Gastrocnemius medialis (tissue), 4 donors: Measurements from ENCODE around the gene GLRA1.

Experiments used
- CTCF ChIP-seq, 5 experiments: fragments of 450-650 bp in 3 of 5; fragments of 200-600 bp in 2 of 5; sonication (generic) in 2 of 5; IDR thresholded peaks in 4 of 5; conservative IDR thresholded peaks in 1 of 5; 1 replicate in 4 of 5; 2 replicates in 1 of 5; pipeline ENCODE4 v1.5.1; 2016 to 2019; ENCODE audit warnings: antibody characterized with exemption in 5 of 5, mild to moderate bottlenecking in 3 of 5, moderate library complexity in 3 of 5
- POLR2A ChIP-seq, 2 donors: fragments of 450-650 bp; IDR thresholded peaks; one replicate each; pipeline ENCODE4 v1.6.1; 2017; ENCODE audit warnings: antibody characterized with exemption in 2 of 2, mild to moderate bottlenecking in 2 of 2, moderate library complexity in 2 of 2

GRCh38 chr5:151775025-151775606 lies 149.5 kb downstream of the GLRA1 start:
- no peak for TF ChIP-seq CTCF (IDR thresholded peaks at IDR 0.05 in 4 of 5, conservative IDR thresholded peaks at IDR 0.05 in 1 of 5)
- no peak for TF ChIP-seq POLR2A (IDR thresholded peaks at IDR 0.05)
